Activated CD4-positive, CD25-positive, alpha-beta regulatory T cell treated with anti-CD3 and anti-CD28 coated beads, Interleukin-2, amount 50 U/mL, for 24 hours (primary cell): ENCODE measurements around the gene TM7SF3.
A peak's percentile ranks its signal among the peaks of the same experiment; 100 is the strongest.

Source experiments
- ATAC-seq, 2 donors: fragments of 150-1000 bp; cut with Tn5 transposase; one replicate each; pipeline ENCODE4 v1.10.0; 2021; ENCODE audit warnings: mild to moderate bottlenecking in 1 of 2, moderate library complexity in 1 of 2

The TM7SF3 gene

GRCh38 chr12:27014859-27015729, 910 bp upstream of the TM7SF3 start:
- ATAC-seq, result no peak

GRCh38 chr12:27013611-27014084, 536 bp downstream of the TM7SF3 start:
- ATAC-seq, result peak; percentile 6 to 14

- no peak for ATAC-seq
Measured at GRCh38 chr12:27012982-27013255, 1.3 kb downstream of the TM7SF3 start.

GRCh38 chr12:27012239-27012981, 1.8 kb downstream of the TM7SF3 start:
- ATAC-seq, result no peak

- no peak for ATAC-seq
Measured at GRCh38 chr12:27009881-27010301, 4.3 kb downstream of the TM7SF3 start.

- ATAC-seq, result no peak
Measured at GRCh38 chr12:27008081-27008480, 6.1 kb downstream of the TM7SF3 start.

GRCh38 chr12:27006797-27007467, 7.3 kb downstream of the TM7SF3 start:
- ATAC-seq, result no peak

- ATAC-seq, result no peak
Measured at GRCh38 chr12:27005495-27005894, 8.7 kb downstream of the TM7SF3 start.

GRCh38 chr12:27003421-27004381, 10.5 kb downstream of the TM7SF3 start:
- no peak for ATAC-seq

- ATAC-seq, result no peak
Measured at GRCh38 chr12:27002141-27002540, 12.0 kb downstream of the TM7SF3 start.

GRCh38 chr12:27001663-27002062, 12.5 kb downstream of the TM7SF3 start:
- ATAC-seq, result no peak

GRCh38 chr12:27000961-27001360, 13.2 kb downstream of the TM7SF3 start:
- ATAC-seq, result no peak

- ATAC-seq, result no peak
Measured at GRCh38 chr12:26997003-26997402, 17.2 kb downstream of the TM7SF3 start.

- ATAC-seq, result no peak
Measured at GRCh38 chr12:26995706-26996105, 18.5 kb downstream of the TM7SF3 start.

GRCh38 chr12:26994109-26994508, 20.1 kb downstream of the TM7SF3 start:
- ATAC-seq, result no peak

- ATAC-seq, result no peak
Measured at GRCh38 chr12:26991826-26992225, 22.4 kb downstream of the TM7SF3 start.

- no peak for ATAC-seq
Measured at GRCh38 chr12:26989873-26990272, 24.3 kb downstream of the TM7SF3 start.

GRCh38 chr12:26988703-26989102, 25.5 kb downstream of the TM7SF3 start:
- ATAC-seq, result no peak

- ATAC-seq, result no peak
Measured at GRCh38 chr12:26987634-26988424, 26.4 kb downstream of the TM7SF3 start.

GRCh38 chr12:26982866-26983265, 31.3 kb downstream of the TM7SF3 start:
- ATAC-seq, result no peak

- ATAC-seq, result no peak
Measured at GRCh38 chr12:26979733-26980132, 34.5 kb downstream of the TM7SF3 start.
